ENCODE results near the gene SLC35G3.
"Not testable (repeated sequence)": the region's sequence is repeated elsewhere in the genome, so short reads cannot be mapped to it uniquely, and the experiment has no call there.

Gene SLC35G3

DNA sequence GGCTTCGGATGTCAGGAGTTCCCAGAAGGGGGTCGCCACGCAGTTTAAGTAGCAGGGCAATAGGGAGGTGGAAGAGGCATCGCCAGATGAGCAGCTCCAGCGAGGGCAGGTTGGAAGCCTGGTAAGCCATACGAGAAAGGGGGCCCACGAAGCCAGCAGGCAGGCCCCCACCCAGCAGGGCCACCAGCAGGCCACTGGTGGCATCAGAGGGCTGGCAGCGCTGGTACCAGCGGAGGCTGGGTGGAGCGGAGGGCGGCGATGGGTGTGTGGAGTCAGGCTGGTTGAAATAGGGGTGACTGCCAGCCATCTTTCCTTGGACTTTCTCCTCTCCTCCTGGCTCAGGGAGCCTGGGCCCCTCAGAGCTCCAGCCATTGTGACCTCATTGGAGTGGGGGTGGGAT lies at the start of gene SLC35G3:
SLC35G3 (minus strand) TSS at position 393 of the 400 bp plus-strand sequence; CDS start at position 307, 86 bp downstream.
- DNase-seq: not testable (repeated sequence)

DNA sequence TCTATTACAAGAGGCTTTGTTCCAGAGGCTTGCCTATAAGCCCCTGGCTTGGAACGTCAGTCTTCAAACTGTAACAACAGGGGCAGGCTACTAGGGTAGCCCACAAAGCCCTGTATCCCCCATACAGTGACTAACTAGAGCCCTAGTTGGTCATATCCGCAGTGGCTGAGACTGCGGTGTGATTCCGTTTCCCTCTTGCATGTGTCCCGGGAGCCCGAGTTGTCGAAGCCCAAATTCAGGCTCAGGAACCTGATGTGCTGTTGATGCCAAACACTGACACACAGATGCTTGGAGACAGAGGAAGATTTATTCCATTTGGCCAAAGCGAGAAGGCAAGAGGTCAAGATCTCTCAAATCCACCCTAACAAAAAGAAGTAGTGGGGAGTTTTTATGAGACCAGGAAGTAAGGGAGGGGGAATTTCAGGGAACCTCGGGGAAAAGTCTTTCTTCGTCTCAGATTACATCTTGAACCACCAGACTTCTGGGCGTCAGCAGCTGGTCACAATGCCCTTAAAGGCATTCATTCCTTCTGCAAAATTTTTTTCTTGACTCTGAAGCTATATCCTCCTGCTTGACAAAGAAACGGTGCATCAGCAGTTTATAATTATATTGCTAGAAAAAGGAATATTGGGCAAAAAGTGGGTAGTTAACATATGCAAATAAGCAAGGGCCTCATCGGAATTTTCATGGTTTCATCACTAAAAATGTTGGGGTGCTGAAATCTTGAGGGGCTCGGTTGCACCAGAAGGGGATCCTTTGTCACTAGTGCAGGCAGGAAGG lies 49.6 kb upstream of the SLC35G3 start:
- DNase-seq: no peak

GRCh38 chr17:35242805-35243560 lies 48.8 kb upstream of the SLC35G3 start, which contains the start of gene SLFN5:
Gene SLFN5, plus strand, starts transcription at chr17:35243072. Its CDS starts 15,619 bp downstream, at chr17:35258691.
- peak; percentile 85 for DNase-seq

DNA sequence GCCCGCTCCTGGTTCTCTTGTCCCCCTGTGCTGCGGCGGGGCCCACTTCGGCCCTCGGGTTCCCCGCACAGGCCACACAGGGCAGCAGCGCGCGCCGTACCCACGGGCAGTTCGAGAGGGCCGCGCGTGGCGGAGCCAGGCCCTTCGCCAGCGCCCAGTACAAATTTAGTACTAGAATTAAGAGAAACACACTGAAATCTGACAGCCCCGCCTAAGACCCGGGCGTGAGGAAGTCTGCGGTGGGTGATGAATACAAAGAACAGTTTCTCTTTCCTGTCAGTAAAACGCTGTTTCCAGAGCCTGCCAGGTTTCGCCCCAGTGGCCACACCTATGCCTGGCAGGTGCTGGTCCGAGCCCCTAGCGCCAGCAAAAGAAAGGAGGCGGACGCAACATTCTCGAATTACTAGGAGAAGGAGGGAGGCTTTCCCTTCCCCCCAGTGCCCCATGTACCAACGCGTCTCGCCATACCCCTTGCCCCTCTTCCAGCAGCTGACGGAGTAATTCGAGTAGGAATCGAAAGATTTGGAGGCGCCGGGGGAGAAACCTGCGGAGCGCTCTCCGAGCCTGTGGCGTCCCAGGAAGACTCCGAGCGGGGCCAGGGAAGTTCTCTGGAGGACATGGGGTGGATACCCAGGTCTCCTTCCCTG lies 48.1 kb upstream of the SLC35G3 start:
- no peak for DNase-seq

- DNase-seq: no peak
Measured at GRCh38 chr17:35241520-35241919, 47.3 kb upstream of the SLC35G3 start.

- no peak for DNase-seq
Measured at GRCh38 chr17:35240861-35241260, 46.7 kb upstream of the SLC35G3 start.

- DNase-seq: no peak
Measured at GRCh38 chr17:35239823-35240222, 45.6 kb upstream of the SLC35G3 start.

DNA sequence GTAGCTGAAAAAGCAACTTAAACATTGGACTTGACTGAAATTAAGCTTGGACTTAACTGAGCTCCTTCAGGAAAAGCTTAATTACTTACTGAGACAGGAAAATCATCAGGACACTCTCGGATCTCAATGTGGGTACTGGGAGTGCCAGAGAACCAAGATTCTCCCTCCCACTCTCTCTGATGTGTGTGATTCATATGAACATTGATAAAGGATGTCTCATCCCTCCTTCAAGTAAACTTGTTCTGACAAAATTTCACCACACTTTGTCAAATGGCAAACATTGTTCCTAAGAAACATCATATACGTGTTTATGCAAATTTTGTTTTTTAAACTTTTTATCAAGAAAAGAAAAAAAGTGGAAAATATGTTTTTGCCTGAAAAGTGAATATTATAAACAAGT lies 44.6 kb upstream of the SLC35G3 start:
- DNase-seq: no peak

DNA sequence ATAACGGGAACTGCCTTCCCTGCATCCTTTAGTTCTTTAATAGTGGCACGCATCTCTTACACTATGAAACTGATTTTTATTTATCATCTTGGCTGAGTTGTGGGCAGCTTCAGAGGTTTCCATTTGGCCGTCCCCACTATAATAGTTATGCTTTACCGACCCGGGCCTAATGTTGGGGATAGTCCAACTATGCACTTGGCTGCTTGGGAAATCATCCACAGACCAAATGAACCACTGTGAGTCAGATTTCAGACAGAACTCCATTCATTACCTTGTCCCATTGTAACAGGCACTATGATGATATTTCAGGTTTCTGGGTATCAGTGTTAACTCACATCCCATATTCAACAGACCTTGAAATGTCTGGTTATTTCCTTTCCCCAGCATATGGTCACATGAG lies 42.6 kb upstream of the SLC35G3 start:
- no peak for DNase-seq

DNA sequence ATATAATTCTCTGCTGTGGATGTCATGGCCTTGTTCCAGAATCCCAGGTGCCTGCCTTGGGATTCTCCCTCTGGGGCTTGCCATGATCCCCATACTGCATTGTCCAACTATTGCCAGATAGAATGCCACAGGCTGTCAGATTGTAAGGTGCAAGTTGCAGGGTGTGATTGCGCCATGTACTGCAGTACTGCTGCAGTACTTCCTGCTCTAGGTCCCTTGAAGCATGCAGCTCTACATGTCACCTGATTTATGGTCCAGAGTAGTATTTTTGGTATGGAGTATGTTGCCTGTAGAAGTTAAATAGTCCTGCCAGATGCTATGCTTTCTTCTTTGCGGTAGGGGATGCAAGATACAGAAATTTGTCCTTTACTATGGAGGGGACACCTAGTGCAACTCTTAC lies 41.7 kb upstream of the SLC35G3 start:
- DNase-seq: no peak

DNA sequence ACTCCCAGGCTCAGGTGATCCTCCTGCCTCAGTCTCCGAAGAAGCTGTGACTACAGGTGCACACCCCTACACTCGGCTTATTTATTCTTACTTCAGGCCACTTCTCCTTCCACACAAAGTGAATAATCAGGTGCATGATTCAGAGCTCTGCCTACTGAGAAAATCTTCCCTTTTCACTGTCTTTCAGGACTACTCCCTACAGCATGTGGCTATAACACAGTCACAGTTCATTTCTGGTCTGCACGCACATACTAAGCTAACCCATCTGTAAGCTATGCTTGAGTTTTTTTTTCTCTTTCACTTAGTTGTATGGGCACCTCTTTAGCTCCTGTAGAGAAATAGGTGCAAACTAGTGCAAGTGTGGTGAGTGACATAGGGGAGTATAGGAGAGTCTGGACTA lies 41.1 kb upstream of the SLC35G3 start:
- no peak for DNase-seq

DNA sequence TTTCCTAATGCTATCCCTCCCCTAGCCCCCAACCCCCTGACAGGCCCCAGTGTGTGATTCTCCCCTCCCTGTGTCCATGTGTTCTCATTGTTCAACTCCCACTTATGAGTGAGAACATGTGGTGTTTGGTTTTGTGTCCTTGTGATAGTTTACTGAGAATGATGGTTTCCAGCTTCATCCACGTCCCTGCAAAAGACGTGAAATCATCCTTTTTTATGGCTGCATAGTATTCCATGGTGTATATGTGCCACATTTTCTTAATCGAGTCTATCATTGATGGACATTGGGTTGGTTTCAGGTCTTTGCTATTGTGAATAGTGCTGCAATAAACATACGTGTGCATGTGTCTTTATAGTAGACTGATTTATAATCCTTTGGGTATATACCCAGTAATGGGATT lies 40.1 kb upstream of the SLC35G3 start:
- DNase-seq: not testable (repeated sequence)

- DNase-seq: no peak
Measured at GRCh38 chr17:35229638-35230037, 35.4 kb upstream of the SLC35G3 start.

- DNase-seq: no peak
Measured at GRCh38 chr17:35227546-35227945, 33.4 kb upstream of the SLC35G3 start.

DNA sequence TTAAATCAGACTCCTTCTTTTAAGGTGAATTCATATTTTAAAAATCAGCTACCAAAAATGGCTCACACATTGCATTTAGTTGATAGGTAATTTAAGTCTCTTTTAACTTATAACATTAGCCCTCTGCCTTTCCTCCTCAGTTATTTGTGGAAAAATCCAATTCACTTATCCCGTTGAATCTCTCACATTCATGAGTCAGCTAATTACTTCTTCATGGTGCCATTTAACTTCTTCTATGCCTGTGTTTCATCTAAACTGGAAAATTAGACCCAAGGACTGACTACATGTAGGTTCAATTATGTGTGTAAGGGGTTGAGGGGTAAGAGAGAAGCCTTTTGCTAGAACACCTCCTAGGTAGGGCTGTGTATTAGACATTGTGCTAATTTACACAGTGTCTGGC lies 30.2 kb upstream of the SLC35G3 start:
- no peak for DNase-seq

DNA sequence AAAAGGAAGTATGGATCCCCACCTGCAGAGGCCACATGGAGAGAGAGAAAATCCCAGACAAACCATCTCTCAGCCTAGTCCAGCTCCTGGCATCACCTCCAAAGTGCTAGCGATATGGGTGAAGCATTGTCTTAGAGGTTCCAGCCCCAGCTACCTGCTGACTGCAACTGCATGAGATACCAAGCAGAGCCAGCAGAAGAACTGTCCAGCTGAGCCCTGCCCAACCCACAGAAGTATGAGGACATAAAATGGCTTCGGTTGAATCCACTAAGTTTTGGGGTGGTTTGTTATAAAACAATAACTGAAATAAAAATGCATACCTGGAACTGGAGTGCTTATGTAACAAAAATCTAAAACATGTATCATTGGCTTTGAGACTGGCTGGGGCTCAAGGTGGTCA lies 28.3 kb upstream of the SLC35G3 start:
- no peak for DNase-seq

- DNase-seq: no peak
Measured at GRCh38 chr17:35218915-35219314, 24.7 kb upstream of the SLC35G3 start.

DNA sequence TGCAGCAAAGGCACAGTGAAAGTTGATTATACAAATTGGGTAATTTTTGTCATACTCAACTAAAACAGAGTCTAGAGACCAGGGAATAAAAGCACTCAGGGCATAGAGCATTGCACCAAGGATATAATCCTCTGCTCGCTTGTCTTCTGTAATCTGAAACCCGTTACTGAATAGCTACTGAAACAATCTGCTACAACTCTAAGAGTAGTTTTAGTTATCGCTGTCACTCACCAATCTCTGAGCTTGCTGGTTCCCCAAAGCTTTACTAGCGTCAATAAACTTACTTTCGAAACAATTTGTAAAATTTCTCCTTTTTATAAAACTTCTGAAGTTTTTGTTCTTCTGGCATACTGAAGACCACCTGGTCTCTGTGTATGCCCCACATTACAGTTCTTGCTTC lies 22.9 kb upstream of the SLC35G3 start:
- no peak for DNase-seq

DNA sequence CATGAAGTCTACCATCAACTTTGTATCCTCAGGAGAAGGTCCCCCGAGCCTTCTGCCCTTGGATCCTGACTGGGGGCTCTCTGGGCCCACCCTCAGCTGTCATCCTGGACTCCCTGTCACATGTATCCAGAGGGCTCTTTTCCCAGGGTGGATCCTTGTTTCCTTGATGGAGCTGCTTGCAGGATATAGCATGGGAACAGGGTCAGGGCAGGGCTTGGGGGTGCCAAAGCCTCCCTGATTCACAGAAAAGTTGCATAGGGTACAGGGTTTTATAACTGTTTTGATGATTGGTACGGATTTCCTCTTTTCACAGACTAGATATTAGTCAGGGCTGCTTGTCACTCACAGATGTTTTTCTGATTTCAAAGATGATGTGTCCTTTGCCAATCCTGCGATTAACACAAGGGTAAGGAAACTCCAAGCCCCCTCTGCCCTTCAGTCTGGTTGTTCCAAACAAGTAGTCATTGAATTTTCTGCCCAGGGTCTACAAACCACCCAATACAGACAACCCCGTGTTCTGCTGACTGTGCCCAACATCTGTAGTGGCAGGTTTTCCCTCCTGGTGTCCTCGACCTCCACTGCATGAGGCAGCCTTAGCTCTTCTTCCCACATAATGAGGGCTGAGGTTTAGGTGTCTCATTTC lies 20.6 kb upstream of the SLC35G3 start:
- DNase-seq: no peak

- DNase-seq: no peak
Measured at GRCh38 chr17:35214192-35214591, 20.0 kb upstream of the SLC35G3 start.

DNA sequence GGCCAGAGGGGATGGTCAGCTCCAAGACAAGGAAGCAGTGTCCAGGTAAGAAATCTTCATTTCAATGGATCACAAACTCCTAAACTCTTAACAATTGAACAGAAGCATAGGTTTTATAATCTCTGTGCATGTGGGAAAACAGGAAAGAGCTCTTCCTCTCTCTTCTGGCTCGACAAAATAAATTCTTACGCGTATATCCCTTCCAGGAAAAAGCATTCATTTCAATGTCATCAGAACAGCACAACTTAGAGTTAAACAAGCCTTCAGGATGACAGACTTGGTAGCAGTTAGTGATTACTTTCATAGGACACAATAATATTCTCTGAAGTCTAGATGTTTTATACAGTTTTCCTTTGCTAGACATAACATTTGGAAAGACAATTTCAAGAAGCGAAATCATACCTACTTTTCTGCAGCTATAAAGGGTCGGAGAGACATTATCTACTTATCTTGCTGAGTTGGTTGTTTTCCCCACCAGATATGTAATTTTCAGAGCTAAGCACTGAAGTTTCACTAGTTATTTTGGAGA lies 19.3 kb upstream of the SLC35G3 start:
- no peak for DNase-seq

- no peak for DNase-seq
Measured at GRCh38 chr17:35212668-35213067, 18.5 kb upstream of the SLC35G3 start.

DNA sequence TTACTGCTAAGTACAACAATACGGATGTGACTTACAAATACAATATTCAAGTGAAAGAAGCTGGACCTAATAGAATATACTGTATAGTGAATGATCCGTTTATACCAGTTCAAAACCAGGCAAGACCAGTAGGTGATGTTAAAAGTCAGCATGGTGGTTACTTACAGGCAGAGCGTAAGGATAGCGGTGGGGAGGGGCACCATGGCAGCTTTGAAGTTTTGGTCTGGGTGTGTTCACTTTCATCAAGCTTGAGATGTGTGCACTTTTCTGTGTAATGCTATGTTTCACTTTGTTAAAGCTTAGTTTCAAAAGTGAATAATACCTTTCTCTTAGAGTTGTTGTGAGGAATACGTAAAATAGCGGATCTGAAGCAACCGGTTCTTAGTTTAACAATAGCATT lies 16.5 kb upstream of the SLC35G3 start:
- DNase-seq: no peak

Measured in amniotic stem cell (primary cell).